IMR-90 (cell line): ENCODE data around the gene BEGAIN. TPM values are rescaled to one million over a fixed set of nuclear protein-coding genes. Genes with fewer than 3 reads are reported as not detected.

Source experiments
- ATAC-seq: fragments of 200-7000 bp; cut with Tn5 transposase; 2 replicates; pipeline ENCODE4 v1.9.1; 2020; ENCODE audit warnings: low read depth, mild to moderate bottlenecking, moderate library complexity
- BruUV-seq: library from RNA; stranded (reverse); fragments of 400-500 nt; replicated peaks from 2 replicates; lab custom pipeline; 2021; lab: Mats Ljungman, UMichigan
- CTCF ChIA-PET: fragments of 300-600 bp; formaldehyde crosslinking; extraction: SDS; loops from one replicate; lab custom pipeline; 2021; ENCODE audit warnings: antibody characterized with exemption; lab: Yijun Ruan, JAX
- POLR2A ChIA-PET: fragments of 300-600 bp; sonication (Branson Sonifier 250); formaldehyde crosslinking; loops from one replicate; lab custom pipeline; 2022; ENCODE audit warnings: antibody characterized with exemption; ENCODE audit not compliant: unreplicated experiment; lab: Charles Lee
- DNase-seq: peaks from one replicate; pipeline ENCODE4 v3.0.0; 2013
- H2AFZ ChIP-seq: replicated peaks from 2 replicates; pipeline ENCODE3; 2013; ENCODE audit warnings: low read length, mild to moderate bottlenecking; ENCODE audit not compliant: poor library complexity
- H2AK5ac ChIP-seq: 2 replicates; pipeline ENCODE4 v1.6.1; 2013; ENCODE audit warnings: low read depth, low read length, inconsistent platforms
- H2AK9ac ChIP-seq: replicated peaks from 2 replicates; pipeline ENCODE3; 2013; ENCODE audit warnings: mild to moderate bottlenecking, low read depth, low read length, moderate library complexity; ENCODE audit not compliant: poor library complexity
- H2BK120ac ChIP-seq: 2 replicates; pipeline ENCODE4 v1.6.1; 2013; ENCODE audit warnings: low read depth, low read length, inconsistent platforms
- H2BK15ac ChIP-seq: 3 replicates; pipeline ENCODE4 v1.6.1; 2013; ENCODE audit warnings: low read depth, low read length, inconsistent platforms
- H2BK20ac ChIP-seq: 2 replicates; pipeline ENCODE4 v1.6.1; 2013; ENCODE audit warnings: low read depth, mild to moderate bottlenecking, inconsistent platforms, low read length, moderate library complexity
- H2BK5ac ChIP-seq: 2 replicates; pipeline ENCODE4 v1.6.1; 2013; ENCODE audit warnings: mild to moderate bottlenecking, low read depth, low read length, inconsistent platforms; ENCODE audit not compliant: poor library complexity, severe bottlenecking
- H3K14ac ChIP-seq: replicated peaks from 2 replicates; pipeline ENCODE4 v1.6.1; 2013; ENCODE audit warnings: low read depth, low read length, inconsistent platforms
- H3K18ac ChIP-seq: 2 replicates; pipeline ENCODE4 v1.6.1; 2013; ENCODE audit warnings: low read depth, low read length, control low read depth
- H3K23ac ChIP-seq: 2 replicates; pipeline ENCODE4 v1.6.1; 2013; ENCODE audit warnings: low read depth, low read length, inconsistent platforms
- H3K27ac ChIP-seq: 2 replicates; pipeline ENCODE4 v1.5.1; 2013; ENCODE audit warnings: mild to moderate bottlenecking, control low read depth, low read length; ENCODE audit not compliant: insufficient read depth
- H3K27me3 ChIP-seq: 2 replicates; pipeline ENCODE4 v1.6.1; 2013; ENCODE audit warnings: low read length; ENCODE audit not compliant: control insufficient read depth, insufficient read depth
- H3K36me3 ChIP-seq: 2 replicates; pipeline ENCODE4 v1.6.1; 2013; ENCODE audit warnings: low read length, mixed read lengths; ENCODE audit not compliant: control insufficient read depth, insufficient read depth
- H3K4ac ChIP-seq: 2 replicates; pipeline ENCODE4 v1.6.1; 2013; ENCODE audit warnings: low read depth, low read length, inconsistent platforms
- H3K4me1 ChIP-seq: 2 replicates; pipeline ENCODE4 v1.6.1; 2013; ENCODE audit warnings: low read length, mixed read lengths; ENCODE audit not compliant: control insufficient read depth, insufficient read depth
- H3K4me2 ChIP-seq: 2 replicates; pipeline ENCODE4 v1.6.1; 2013; ENCODE audit warnings: low read depth, mild to moderate bottlenecking, control low read depth, low read length, moderate library complexity
- H3K4me3 ChIP-seq: 2 replicates; pipeline ENCODE4 v1.5.1; 2013; ENCODE audit warnings: low read depth, mild to moderate bottlenecking, control low read depth, low read length, moderate library complexity; ENCODE audit not compliant: insufficient read depth
- H3K56ac ChIP-seq: 2 replicates; pipeline ENCODE4 v1.6.1; 2013; ENCODE audit warnings: low read length, inconsistent platforms; ENCODE audit not compliant: insufficient read depth; ENCODE audit errors: extremely low read depth
- H3K79me1 ChIP-seq, 2 experiments: 2 replicates each; pipeline ENCODE4 v1.6.1; 2013; ENCODE audit warnings: low read length in 2 of 2, inconsistent platforms in 1 of 2, low read depth in 1 of 2
- H3K9ac ChIP-seq: 2 replicates; pipeline ENCODE4 v1.6.1; 2013; ENCODE audit warnings: low read depth, low read length, control low read depth
- H3K9me1 ChIP-seq: 2 replicates; pipeline ENCODE4 v1.6.1; 2013; ENCODE audit warnings: low read length, inconsistent platforms; ENCODE audit not compliant: insufficient read depth
- H3K9me3 ChIP-seq: 2 replicates; pipeline ENCODE4 v1.6.1; 2013; ENCODE audit warnings: low read length; ENCODE audit not compliant: control insufficient read depth, insufficient read depth
- H4K20me1 ChIP-seq: 2 replicates; pipeline ENCODE4 v1.6.1; 2013; ENCODE audit warnings: low read length, inconsistent platforms; ENCODE audit not compliant: insufficient read depth
- H4K5ac ChIP-seq: 2 replicates; pipeline ENCODE4 v1.6.1; 2013; ENCODE audit warnings: mild to moderate bottlenecking, low read depth, low read length, control low read depth
- H4K8ac ChIP-seq, 2 experiments: 2 replicates each; pipeline ENCODE4 v1.6.1; 2013; ENCODE audit warnings: low read depth in 2 of 2, low read length in 2 of 2, control low read depth in 1 of 2, inconsistent platforms in 1 of 2
- H4K91ac ChIP-seq: 2 replicates; pipeline ENCODE4 v1.6.1; 2013; ENCODE audit warnings: low read depth, low read length, inconsistent platforms; ENCODE audit not compliant: insufficient read depth
- BHLHE40 ChIP-seq: fragments of 150-350 bp; IDR thresholded peaks from 2 replicates; pipeline ENCODE4 v1.6.1; 2016; ENCODE audit warnings: mild to moderate bottlenecking, low read depth, low read length
- CEBPB ChIP-seq: IDR thresholded peaks from 2 replicates; pipeline ENCODE4 v1.6.1; 2012; ENCODE audit warnings: low read depth, low read length, improper control_type of control experiment
- CHD1 ChIP-seq: IDR thresholded peaks from 2 replicates; pipeline ENCODE4 v1.6.1; 2012; ENCODE audit warnings: low read depth, low read length, improper control_type of control experiment
- FOS ChIP-seq: fragments of 150-350 bp; IDR thresholded peaks from 2 replicates; pipeline ENCODE4 v1.6.1; 2016; ENCODE audit warnings: low read depth, low read length
- MAFK ChIP-seq: IDR thresholded peaks from 2 replicates; pipeline ENCODE4 v1.6.1; 2012; ENCODE audit warnings: low read depth, low read length, improper control_type of control experiment
- MAZ ChIP-seq: IDR thresholded peaks from 2 replicates; pipeline ENCODE4 v1.6.1; 2012; ENCODE audit warnings: low read depth, mild to moderate bottlenecking, low read length, improper control_type of control experiment, moderate library complexity, borderline replicate concordance
- MXI1 ChIP-seq: IDR thresholded peaks from 2 replicates; pipeline ENCODE4 v1.6.1; 2012; ENCODE audit warnings: low read depth, mild to moderate bottlenecking, low read length, moderate library complexity, borderline replicate concordance
- NFE2L2 ChIP-seq: fragments of 150-350 bp; IDR thresholded peaks from 2 replicates; pipeline ENCODE4 v1.6.1; 2016; ENCODE audit warnings: low read depth, mild to moderate bottlenecking, low read length
- POLR2A ChIP-seq: IDR thresholded peaks from 2 replicates; pipeline ENCODE4 v1.6.1; 2012; ENCODE audit warnings: mild to moderate bottlenecking, low read depth, low read length
- RAD21 ChIP-seq: IDR thresholded peaks from 2 replicates; pipeline ENCODE4 v1.6.1; 2012; ENCODE audit warnings: low read length, improper control_type of control experiment
- RCOR1 ChIP-seq: IDR thresholded peaks from 2 replicates; pipeline ENCODE4 v1.6.1; 2012; ENCODE audit warnings: mild to moderate bottlenecking, low read length, improper control_type of control experiment; ENCODE audit not compliant: insufficient replicate concordance
- RFX5 ChIP-seq: IDR thresholded peaks from 2 replicates; pipeline ENCODE4 v1.8.0; 2012; ENCODE audit warnings: low read depth, mild to moderate bottlenecking, low read length, moderate library complexity
- SMC3 ChIP-seq: fragments of 150-350 bp; IDR thresholded peaks from 2 replicates; pipeline ENCODE4 v1.6.1; 2016; ENCODE audit warnings: low read depth, mild to moderate bottlenecking, antibody characterized with exemption, low read length, moderate library complexity
- WGBS, 2 experiments: methylation state at CpG; one replicate each; pipeline versions ENCODE4 v1.1.5 to v1.1.7; 2013; ENCODE audit warnings: missing lambda C conversion rate in 2 of 2; ENCODE audit not compliant: insufficient read length in 1 of 2; ENCODE audit errors: extremely low coverage in 2 of 2; 5-methylcytosine and 5-hydroxymethylcytosine counted together
- dilution Hi-C: fragments of 300-500 bp; cut with HindIII; formaldehyde crosslinking; loops from one replicate; pipeline ENCODE4 v1.14.3; 2018; ENCODE audit warnings: low sequenced_read_pairs; ENCODE audit not compliant: unreplicated experiment
- in situ Hi-C: fragments of 300-500 bp; cut with MboI; formaldehyde crosslinking; loops from 3 replicates; pipeline ENCODE4 v1.14.3; 2019; ENCODE audit warnings: low sequenced_read_pairs, inconsistent platforms, mixed read lengths
- intact Hi-C: fragments of 100-400 bp; cut with micrococcal nuclease; formaldehyde crosslinking; loops from 2 replicates; pipeline ENCODE4 v1.10.0; 2022
- polyA plus RNA-seq, 3 experiments: library from polyadenylated mRNA; depleted of rRNA; stranded (reverse); fragments of >200 nt; gene quantifications; 2 replicates each; pipeline ENCODE4 v1.2.3, GENCODE V29; 2012; ENCODE audit warnings: low replicate concordance in 1 of 3
- total RNA-seq: library from RNA; depleted of rRNA; stranded (reverse); fragments of >200 nt; gene quantifications from 2 replicates; pipeline ENCODE4 v1.2.3, GENCODE V29; 2012
- TF ChIP-seq, protein P1 (sequence below): fragments of 150-350 bp; IDR thresholded peaks from 2 replicates; pipeline ENCODE4 v1.6.1; 2016; ENCODE audit warnings: low read depth, mild to moderate bottlenecking, low read length, moderate library complexity, borderline replicate concordance
- TF ChIP-seq, protein P2 (sequence below): fragments of 150-350 bp; IDR thresholded peaks from 2 replicates; pipeline ENCODE4 v1.6.1; 2017; ENCODE audit warnings: mild to moderate bottlenecking, antibody characterized with exemption, low read length, low read depth
- TF ChIP-seq, protein P3 (sequence below): conservative IDR thresholded peaks from 2 replicates; pipeline ENCODE4 v1.5.1; 2012; ENCODE audit warnings: mild to moderate bottlenecking, low read depth, low read length, improper control_type of control experiment

The BEGAIN gene
- total and polyA plus RNA-seq, 2 of the 4 experiments (the other 2 are of a cell fraction), result 0.18 to 0.99 TPM

DNA sequence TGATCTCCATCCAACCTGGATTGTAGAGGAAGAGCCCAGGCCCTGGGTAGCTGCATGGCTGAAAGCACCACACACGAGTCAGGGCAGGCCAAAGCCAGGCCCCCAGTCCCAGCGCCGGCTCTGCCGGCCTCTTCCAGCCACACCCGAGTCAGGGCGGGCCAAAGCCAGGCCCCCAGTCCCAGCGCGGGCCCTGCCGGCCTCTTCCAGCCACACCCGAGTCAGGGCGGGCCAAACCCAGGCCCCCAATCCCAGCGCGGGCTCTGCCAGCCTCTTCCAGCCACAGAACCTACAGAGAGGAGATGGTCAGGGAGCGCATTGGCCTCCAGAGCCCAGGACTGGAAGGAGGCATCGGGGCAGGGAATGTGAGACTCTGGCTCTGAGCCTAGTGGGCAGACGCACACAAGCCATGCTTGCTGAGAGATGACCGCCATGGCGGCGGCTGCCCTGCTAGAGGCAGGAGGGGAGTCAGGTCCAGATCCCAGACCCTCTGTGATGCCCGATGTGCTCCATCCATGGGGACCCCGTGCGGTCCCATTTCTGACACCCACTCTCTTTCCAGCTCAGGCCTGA lies 30.2 kb downstream of the BEGAIN start:
- H3K56ac ChIP-seq, result no peak overlapping the region
- H4K91ac ChIP-seq, result no peak overlapping the region
- no peak for ATAC-seq
- ChIA-PET POLR2A (no interaction called here), CTCF (no interaction called here)
- no peak overlapping the region for H2BK15ac ChIP-seq
- H3K9me3 ChIP-seq, result no peaks in the 10 kb centered on the region
- no peaks in the 10 kb centered on the region for H3K79me1 ChIP-seq
- no peak overlapping the region for H3K27ac ChIP-seq
- H2BK5ac ChIP-seq, result no peak overlapping the region
- in situ Hi-C loops (no loop called here), dilution Hi-C loops (no loop called here), intact Hi-C loops (no loop called here)
- H3K23ac ChIP-seq, result no peak overlapping the region
- 80% methylated on average over 12 of the region's 22 CpGs; no CpG with 5 or more reads in 1 of the 2 experiments for WGBS, 2 experiments
- no TSS peak for BruUV-seq
- H2AK5ac ChIP-seq, result no peak overlapping the region
- no peak overlapping the region for H2BK120ac ChIP-seq
- H3K9ac ChIP-seq, result no peak overlapping the region
- H3K36me3 ChIP-seq, result no peaks in the 10 kb centered on the region
- H4K20me1 ChIP-seq, result no peaks in the 10 kb centered on the region; the same call in 1 of the 2 replicates
- no peaks in the 10 kb centered on the region for H3K9me1 ChIP-seq
- no peak overlapping the region for H2BK20ac ChIP-seq
- no peak overlapping the region for H2AK9ac ChIP-seq
- H3K4me2 ChIP-seq, result no peak overlapping the region
- no peak overlapping the region for H3K14ac ChIP-seq
- H2AFZ ChIP-seq, result no peak overlapping the region
- no peak for DNase-seq
- H3K4me3 ChIP-seq, result no peak overlapping the region
- H4K5ac ChIP-seq, result no peak overlapping the region
- H3K18ac ChIP-seq, result no peak overlapping the region
- no peaks in the 10 kb centered on the region for H3K4me1 ChIP-seq
- no peak for TF ChIP-seq CEBPB
- TF ChIP-seq, protein P1, sequence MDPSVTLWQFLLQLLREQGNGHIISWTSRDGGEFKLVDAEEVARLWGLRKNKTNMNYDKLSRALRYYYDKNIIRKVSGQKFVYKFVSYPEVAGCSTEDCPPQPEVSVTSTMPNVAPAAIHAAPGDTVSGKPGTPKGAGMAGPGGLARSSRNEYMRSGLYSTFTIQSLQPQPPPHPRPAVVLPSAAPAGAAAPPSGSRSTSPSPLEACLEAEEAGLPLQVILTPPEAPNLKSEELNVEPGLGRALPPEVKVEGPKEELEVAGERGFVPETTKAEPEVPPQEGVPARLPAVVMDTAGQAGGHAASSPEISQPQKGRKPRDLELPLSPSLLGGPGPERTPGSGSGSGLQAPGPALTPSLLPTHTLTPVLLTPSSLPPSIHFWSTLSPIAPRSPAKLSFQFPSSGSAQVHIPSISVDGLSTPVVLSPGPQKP, result no peak
- no peak for TF ChIP-seq MXI1
- TF ChIP-seq NFE2L2, result no peak
- TF ChIP-seq SMC3, result no peak
- TF ChIP-seq BHLHE40, result no peak
- no peak for TF ChIP-seq FOS
- TF ChIP-seq RFX5, result no peak
- TF ChIP-seq, protein P2, sequence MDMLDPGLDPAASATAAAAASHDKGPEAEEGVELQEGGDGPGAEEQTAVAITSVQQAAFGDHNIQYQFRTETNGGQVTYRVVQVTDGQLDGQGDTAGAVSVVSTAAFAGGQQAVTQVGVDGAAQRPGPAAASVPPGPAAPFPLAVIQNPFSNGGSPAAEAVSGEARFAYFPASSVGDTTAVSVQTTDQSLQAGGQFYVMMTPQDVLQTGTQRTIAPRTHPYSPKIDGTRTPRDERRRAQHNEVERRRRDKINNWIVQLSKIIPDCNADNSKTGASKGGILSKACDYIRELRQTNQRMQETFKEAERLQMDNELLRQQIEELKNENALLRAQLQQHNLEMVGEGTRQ, result no peak
- no peak for TF ChIP-seq RAD21
- no peak for TF ChIP-seq CHD1
- TF ChIP-seq, protein P3, sequence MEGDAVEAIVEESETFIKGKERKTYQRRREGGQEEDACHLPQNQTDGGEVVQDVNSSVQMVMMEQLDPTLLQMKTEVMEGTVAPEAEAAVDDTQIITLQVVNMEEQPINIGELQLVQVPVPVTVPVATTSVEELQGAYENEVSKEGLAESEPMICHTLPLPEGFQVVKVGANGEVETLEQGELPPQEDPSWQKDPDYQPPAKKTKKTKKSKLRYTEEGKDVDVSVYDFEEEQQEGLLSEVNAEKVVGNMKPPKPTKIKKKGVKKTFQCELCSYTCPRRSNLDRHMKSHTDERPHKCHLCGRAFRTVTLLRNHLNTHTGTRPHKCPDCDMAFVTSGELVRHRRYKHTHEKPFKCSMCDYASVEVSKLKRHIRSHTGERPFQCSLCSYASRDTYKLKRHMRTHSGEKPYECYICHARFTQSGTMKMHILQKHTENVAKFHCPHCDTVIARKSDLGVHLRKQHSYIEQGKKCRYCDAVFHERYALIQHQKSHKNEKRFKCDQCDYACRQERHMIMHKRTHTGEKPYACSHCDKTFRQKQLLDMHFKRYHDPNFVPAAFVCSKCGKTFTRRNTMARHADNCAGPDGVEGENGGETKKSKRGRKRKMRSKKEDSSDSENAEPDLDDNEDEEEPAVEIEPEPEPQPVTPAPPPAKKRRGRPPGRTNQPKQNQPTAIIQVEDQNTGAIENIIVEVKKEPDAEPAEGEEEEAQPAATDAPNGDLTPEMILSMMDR, result no peak
- TF ChIP-seq MAFK, result no peak
- TF ChIP-seq POLR2A, result no peak
- no peak for TF ChIP-seq MAZ
- TF ChIP-seq RCOR1, result no peak
- no peak overlapping the region for H4K8ac ChIP-seq
- H3K4ac ChIP-seq, result no peak overlapping the region
- H3K27me3 ChIP-seq, result peaks cover 51% of the 10 kb centered on the region
